ENCODE data around the gene ANKRD13A. TPM values are rescaled to one million over a fixed set of nuclear protein-coding genes. Genes with fewer than 3 reads are reported as not detected.

Gene ANKRD13A
- total and polyA plus RNA-seq, 7 donors = 6.8 to 16.3 (median 9.0) TPM

DNA sequence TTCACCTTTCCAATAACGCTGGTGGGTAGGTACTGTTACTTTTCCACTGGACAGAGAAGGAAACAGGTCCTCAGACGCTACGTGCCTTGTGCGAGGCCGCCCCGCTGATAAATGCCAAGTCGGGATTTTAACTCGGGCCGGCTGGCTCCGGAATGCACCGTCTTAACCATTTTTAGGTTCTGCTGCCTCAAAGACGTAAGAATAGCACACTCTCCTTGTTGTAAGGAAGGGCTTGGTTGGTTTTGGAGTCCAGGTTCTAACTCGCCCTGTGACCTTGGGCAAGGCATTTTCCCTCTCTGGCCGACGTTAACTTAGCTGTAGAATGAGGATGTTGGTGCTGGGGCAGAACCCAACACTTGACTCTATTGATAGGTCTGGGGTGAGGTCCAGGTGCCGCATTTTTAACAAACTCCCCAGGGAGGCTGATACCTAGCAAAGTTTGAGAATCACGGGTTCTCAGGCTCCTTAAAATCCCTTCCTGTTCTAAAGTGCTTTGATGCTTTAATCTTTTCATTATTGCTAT, 814 bp downstream of the ANKRD13A start:
- H3K4me3 ChIP-seq = peak overlapping the region; percentile 93
- ATAC-seq (no peak), DNase-seq (no peak)
- 1 to 2% (median 1%) methylated on average over 17 of the region's 17 CpGs for WGBS, 3 donors
- H3K4me1 ChIP-seq = peaks cover 34% of the 10 kb centered on the region
- TF ChIP-seq CTCF (IDR thresholded peaks at IDR 0.05) = no peak
- H3K9me3 ChIP-seq = no peaks in the 10 kb centered on the region
- intact Hi-C loops (cut with DNase I) = loop anchor here in 1 of 2 donors (5.0 kb wide), 1 partner anchor 48 kb away; no protein-coding TSS in a partner anchor
- H3K36me3 ChIP-seq (ENCODE audit: insufficient read depth in 1 of 2, low read depth in 1 of 2) = peaks cover 0 to 4% of the 10 kb centered on the region in 2 donors
- H3K27me3 ChIP-seq (ENCODE audit: insufficient read depth in 3 of 3, low read length in 2 of 3) = no peaks in the 10 kb centered on the region
- peak overlapping the region; percentile 90 for H3K27ac ChIP-seq

DNA sequence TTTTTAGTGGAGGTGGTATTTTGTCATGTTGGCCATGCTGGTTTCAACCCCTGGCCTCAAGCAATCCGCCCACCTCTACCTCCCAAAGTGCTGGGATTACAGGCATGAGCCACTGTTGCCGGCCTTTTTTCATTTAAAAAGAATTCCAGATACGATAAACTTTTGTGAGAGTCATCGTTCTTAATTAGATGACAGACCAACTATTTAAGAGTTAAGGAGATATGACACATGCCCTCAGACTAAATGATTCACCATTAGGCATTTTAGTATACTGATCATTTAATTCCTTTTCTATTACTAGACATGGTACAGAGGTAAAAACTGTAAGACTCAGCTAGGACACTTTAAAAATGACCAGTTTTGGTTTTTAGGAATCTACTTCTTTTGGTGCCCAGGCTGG, 2.4 kb downstream of the ANKRD13A start:
- Histone ChIP-seq H3K4me3 (no peak overlapping the region), H3K9me3 (no peaks in the 10 kb centered on the region), H3K27ac (peak overlapping the region; percentile 10), H3K4me1 (peaks cover 30% of the 10 kb centered on the region), H3K36me3 (ENCODE audit: insufficient read depth in 1 of 2, low read depth in 1 of 2) (peaks cover 0 to 4% of the 10 kb centered on the region in 2 donors), H3K27me3 (ENCODE audit: insufficient read depth in 3 of 3, low read length in 2 of 3) (no peaks in the 10 kb centered on the region)
- 54 to 75% (median 61%) methylated on average over 4 of the region's 4 CpGs for WGBS, 3 donors
- DNase-seq = no peak
- no peak for TF ChIP-seq CTCF (IDR thresholded peaks at IDR 0.05)
- ATAC-seq = no peak
- intact Hi-C loops (cut with DNase I) = no loop called here

- Histone ChIP-seq H3K4me3 (no peak overlapping the region), H3K9me3 (no peaks in the 10 kb centered on the region), H3K4me1 (peaks cover 30% of the 10 kb centered on the region), H3K27me3 (ENCODE audit: insufficient read depth in 3 of 3, low read length in 2 of 3) (no peaks in the 10 kb centered on the region), H3K36me3 (ENCODE audit: insufficient read depth in 1 of 2, low read depth in 1 of 2) (peaks cover 0 to 4% of the 10 kb centered on the region in 2 donors), H3K27ac (peak overlapping the region; percentile 53)
- DNase-seq (no peak), ATAC-seq (no peak)
- no peak for TF ChIP-seq CTCF (IDR thresholded peaks at IDR 0.05)
- intact Hi-C loops (cut with DNase I) = no loop called here
- WGBS, 3 donors = 73 to 80% (median 77%) methylated on average over 8 of the region's 8 CpGs
These were observed 3.7 kb downstream of the ANKRD13A start for GRCh38 chr12:110002676-110003515.

- Histone ChIP-seq H3K9me3 (no peaks in the 10 kb centered on the region), H3K27me3 (ENCODE audit: insufficient read depth in 3 of 3, low read length in 2 of 3) (no peaks in the 10 kb centered on the region), H3K27ac (no peak overlapping the region), H3K36me3 (ENCODE audit: insufficient read depth in 1 of 2, low read depth in 1 of 2) (peaks cover 0 to 4% of the 10 kb centered on the region in 2 donors), H3K4me3 (no peak overlapping the region), H3K4me1 (peaks cover 23% of the 10 kb centered on the region)
- ATAC-seq (no peak), DNase-seq (no peak)
- 81 to 84% (median 83%) methylated on average over 4 of the region's 4 CpGs for WGBS, 3 donors
- intact Hi-C loops (cut with DNase I) = no loop called here
- no peak for TF ChIP-seq CTCF (IDR thresholded peaks at IDR 0.05)
These were observed 5.4 kb downstream of the ANKRD13A start for GRCh38 chr12:110004598-110004997.

Data from psoas muscle (tissue), 8 donors.